H1 (cell line): ENCODE data around the gene MICU1.
"Not testable (repeated sequence)": the region's sequence is repeated elsewhere in the genome, so short reads cannot be mapped to it uniquely, and the experiment has no call there.

Source experiments
- CREB1 ChIP-seq: IDR thresholded peaks from 2 replicates; pipeline ENCODE4 v1.6.1; 2012; ENCODE audit warnings: inconsistent platforms
- CTCF ChIP-seq, 3 experiments: IDR thresholded peaks; 1 replicate in 2 of 3; 2 replicates in 1 of 3; pipeline versions ENCODE4 v1.5.1 to v1.6.1; 2011; ENCODE audit warnings: low read length in 3 of 3, mild to moderate bottlenecking in 3 of 3, inconsistent platforms in 2 of 3, low read depth in 1 of 3, moderate library complexity in 1 of 3; ENCODE audit not compliant: insufficient read depth in 1 of 3; ENCODE audit errors: control extremely low read depth in 1 of 3
- HDAC6 ChIP-seq: IDR thresholded peaks from one replicate; pipeline ENCODE4 v1.7.1; 2012; ENCODE audit warnings: low read depth, mild to moderate bottlenecking, inconsistent platforms, low read length, moderate library complexity
- KDM1A ChIP-seq: fragments of 200-600, 300-600 bp; sonication (generic); IDR thresholded peaks from 2 replicates; pipeline ENCODE4 v1.7.1; 2016; ENCODE audit warnings: mild to moderate bottlenecking, low read length, borderline replicate concordance
- POLR2A ChIP-seq, 2 experiments: IDR thresholded peaks; 1 replicate in 1 of 2; 2 replicates in 1 of 2; pipeline ENCODE4 v1.6.1; 2011; ENCODE audit warnings: low read depth in 2 of 2, low read length in 2 of 2, mild to moderate bottlenecking in 2 of 2; ENCODE audit errors: control extremely low read depth in 1 of 2
- POLR2AphosphoS5 ChIP-seq: IDR thresholded peaks from 2 replicates; pipeline ENCODE4 v1.6.1; 2011; ENCODE audit warnings: low read depth, low read length
- SIN3A ChIP-seq, 2 experiments: IDR thresholded peaks in 1 of 2; conservative IDR thresholded peaks in 1 of 2; 2 replicates each; pipeline ENCODE4 v1.6.1; 2011 to 2012; ENCODE audit warnings: low read length in 2 of 2, improper control_type of control experiment in 1 of 2, low read depth in 1 of 2, mild to moderate bottlenecking in 1 of 2
- TAF1 ChIP-seq: IDR thresholded peaks from 2 replicates; pipeline ENCODE4 v1.6.1; 2011; ENCODE audit warnings: mild to moderate bottlenecking, low read depth, low read length

- TF ChIP-seq CTCF (IDR thresholded peaks at IDR 0.05; ENCODE audit: control extremely low read depth in 1 of 3, insufficient read depth in 1 of 3, low read depth in 1 of 3, low read length in 3 of 3); HDAC6; TAF1; KDM1A; SIN3A (conservative IDR thresholded peaks at IDR 0.05 in 1 of 2, IDR thresholded peaks at IDR 0.05 in 1 of 2; ENCODE audit: low read depth in 1 of 2, low read length in 2 of 2); POLR2AphosphoS5; POLR2A (IDR thresholded peaks at IDR 0.05; ENCODE audit: control extremely low read depth in 1 of 2, low read depth in 2 of 2, low read length in 2 of 2); CREB1: not testable (repeated sequence)
Measured at GRCh38 chr10:72646971-72647370, 21.1 kb upstream of the MICU1 start.
